WTC11 (cell line): ENCODE measurements around the gene FIZ1. TPM values are rescaled to one million over a fixed set of nuclear protein-coding genes. Genes with fewer than 3 reads are reported as not detected.

ENCODE experiments used
- ATAC-seq: fragments of 200-7000 bp; cut with Tn5 transposase; 2 replicates; pipeline ENCODE4 v1.10.0; 2021; ENCODE audit warnings: mild to moderate bottlenecking, moderate library complexity
- CTCF ChIA-PET: fragments of 300-600 bp; sonication (Branson Sonifier 250); formaldehyde crosslinking; loops from one replicate; lab custom pipeline; 2021; ENCODE audit warnings: antibody characterized with exemption; lab: Charles Lee
- POLR2A ChIA-PET: fragments of 350-600 bp; sonication (Branson Sonifier 250); formaldehyde crosslinking; loops from one replicate; lab custom pipeline; 2021; ENCODE audit warnings: antibody characterized with exemption; lab: Charles Lee
- DNase-seq: peaks from one replicate; pipeline ENCODE4 v3.0.0; 2021; ENCODE audit warnings: low spot score
- H3K27ac Mint-ChIP-seq: 2 replicates; pipeline ENCODE4 v1.8.0; 2021; ENCODE audit warnings: mixed read lengths
- H3K27me3 Mint-ChIP-seq: 2 replicates; pipeline ENCODE4 v1.8.0; 2021; ENCODE audit warnings: low read depth, mild to moderate bottlenecking, moderate library complexity, mixed read lengths
- H3K36me3 Mint-ChIP-seq: 2 replicates; pipeline ENCODE4 v1.8.0; 2021; ENCODE audit warnings: mixed read lengths
- H3K4me1 Mint-ChIP-seq: 2 replicates; pipeline ENCODE4 v1.8.0; 2022; ENCODE audit warnings: mixed read lengths
- H3K4me3 Mint-ChIP-seq: 2 replicates; pipeline ENCODE4 v1.8.0; 2021; ENCODE audit warnings: mild to moderate bottlenecking, moderate library complexity, mixed read lengths
- H3K9me3 Mint-ChIP-seq: 2 replicates; pipeline ENCODE4 v1.8.0; 2021; ENCODE audit warnings: mixed read lengths
- ARID4B ChIP-seq: sonication (generic); formaldehyde crosslinking; IDR thresholded peaks from 2 replicates; pipeline ENCODE4 v1.8.0; 2023; ENCODE audit warnings: missing genetic modification reagents, mild to moderate bottlenecking, borderline replicate concordance
- ESRRA ChIP-seq: sonication (generic); formaldehyde crosslinking; IDR thresholded peaks from 2 replicates; pipeline ENCODE4 v1.8.1; 2022; ENCODE audit warnings: mild to moderate bottlenecking, missing genetic modification reagents, borderline replicate concordance
- FOXP4 ChIP-seq: sonication (generic); formaldehyde crosslinking; IDR thresholded peaks from 2 replicates; pipeline ENCODE4 v1.8.0; 2022; ENCODE audit warnings: mild to moderate bottlenecking, missing genetic modification reagents
- GRHL2 ChIP-seq: fragments of 250-450 bp; sonication (Bioruptor Pico); IDR thresholded peaks from 2 replicates; pipeline ENCODE4 v1.8.0; 2022; ENCODE audit warnings: mild to moderate bottlenecking, moderate library complexity; ENCODE audit not compliant: insufficient replicate concordance, severe bottlenecking
- HMGXB4 ChIP-seq: sonication (generic); formaldehyde crosslinking; IDR thresholded peaks from 2 replicates; pipeline ENCODE4 v1.8.1; 2023; ENCODE audit warnings: mild to moderate bottlenecking, moderate library complexity, missing genetic modification reagents
- JAZF1 ChIP-seq: fragments of 250-450 bp; sonication (Bioruptor Pico); IDR thresholded peaks from 2 replicates; pipeline ENCODE4 v1.9.0; 2021; ENCODE audit warnings: moderate library complexity, mild to moderate bottlenecking, inconsistent platforms
- MLX ChIP-seq: sonication (generic); formaldehyde crosslinking; IDR thresholded peaks from 2 replicates; pipeline ENCODE4 v1.8.1; 2023; ENCODE audit warnings: mild to moderate bottlenecking, missing genetic modification reagents, moderate library complexity
- MXD4 ChIP-seq: fragments of 250-450 bp; sonication (Bioruptor Pico); IDR thresholded peaks from 2 replicates; pipeline ENCODE4 v1.8.0; 2021; ENCODE audit warnings: mild to moderate bottlenecking, moderate library complexity, borderline replicate concordance
- MYBL2 ChIP-seq: sonication (generic); formaldehyde crosslinking; IDR thresholded peaks from 2 replicates; pipeline ENCODE4 v1.8.1; 2023; ENCODE audit warnings: mild to moderate bottlenecking, moderate library complexity, missing genetic modification reagents
- PREB ChIP-seq: sonication (generic); formaldehyde crosslinking; IDR thresholded peaks from 2 replicates; pipeline ENCODE4 v1.8.1; 2022; ENCODE audit warnings: mild to moderate bottlenecking, missing genetic modification reagents, moderate library complexity, borderline replicate concordance
- SOX15 ChIP-seq: fragments of 250-450 bp; sonication (Bioruptor Pico); IDR thresholded peaks from 2 replicates; pipeline ENCODE4 v1.9.0; 2021; ENCODE audit warnings: mild to moderate bottlenecking
- TP53 ChIP-seq: sonication (generic); formaldehyde crosslinking; IDR thresholded peaks from 2 replicates; pipeline ENCODE4 v1.8.1; 2023; ENCODE audit warnings: mild to moderate bottlenecking, missing genetic modification reagents
- ZNF423 ChIP-seq: fragments of 250-450 bp; sonication (Bioruptor Pico); IDR thresholded peaks from 2 replicates; pipeline ENCODE4 v2.1.2; 2022; ENCODE audit warnings: mild to moderate bottlenecking, moderate library complexity
- ZNF532 ChIP-seq: fragments of 250-450 bp; sonication (Bioruptor Pico); IDR thresholded peaks from 2 replicates; pipeline ENCODE4 v1.9.0; 2021; ENCODE audit warnings: mild to moderate bottlenecking, borderline replicate concordance
- total RNA-seq: library from RNA; stranded (reverse); gene quantifications from 3 replicates; pipeline ENCODE4 v1.2.3, GENCODE V29; 2021

The FIZ1 gene
- total RNA-seq, 1 experiment from 2014 or later = 20.1 TPM

GRCh38 chr19:55644842-55645511 is 45.7 kb upstream of the FIZ1 start:
- no peaks in the 10 kb centered on the region for H3K9me3 Mint-ChIP-seq
- POLR2A ChIA-PET = no interaction called here

GRCh38 chr19:55644191-55644833 is 45.0 kb upstream of the FIZ1 start:
- H3K9me3 Mint-ChIP-seq = no peaks in the 10 kb centered on the region
- peak overlapping the region; percentile 74; the same call in 1 of the 2 replicates for H3K27ac Mint-ChIP-seq
- H3K4me3 Mint-ChIP-seq = peak overlapping the region; percentile 89
- H3K4me1 Mint-ChIP-seq = peaks cover 24% of the 10 kb centered on the region
- no peak for ATAC-seq
- CTCF ChIA-PET = interaction anchor here (1.4 to 2.6 kb wide), 2 partner anchors 10 to 12 kb away, joined by 3 to 11 read pairs; partner anchors contain the start of gene U2AF2
- H3K36me3 Mint-ChIP-seq = peaks cover 13% of the 10 kb centered on the region
- no peak for TF ChIP-seq ZNF532 (CRISPR knock-in tag)
- TF ChIP-seq PREB (CRISPR knock-in tag) = no peak
- TF ChIP-seq FOXP4 = no peak
- TF ChIP-seq ARID4B (CRISPR knock-in tag) = no peak
- TF ChIP-seq MYBL2 (CRISPR knock-in tag) = no peak
- no peak for TF ChIP-seq TP53
- TF ChIP-seq ZNF423 (CRISPR knock-in tag) = no peak
- TF ChIP-seq MXD4 (CRISPR knock-in tag) = no peak
- TF ChIP-seq HMGXB4 (CRISPR knock-in tag) = no peak
- no peak for TF ChIP-seq MLX
- no peak for TF ChIP-seq JAZF1 (CRISPR knock-in tag)
- POLR2A ChIA-PET = no interaction called here
- DNase-seq = no peak
- H3K27me3 Mint-ChIP-seq = peaks cover 9% of the 10 kb centered on the region

More at GRCh38 chr19:55644842-55645511, 45.7 kb upstream of the FIZ1 start:
- ATAC-seq (no peak), DNase-seq (no peak)
- CTCF ChIA-PET = interaction anchor here (1.4 kb wide), 1 partner anchor 10 kb away, joined by 3 read pairs; the partner anchor contains the start of gene U2AF2
- TF ChIP-seq SOX15 (no peak), GRHL2 (no peak), ESRRA (CRISPR knock-in tag) (0 out of 2 replicates have a peak, but pooled peaks have one; percentile 36)
- H3K4me1 Mint-ChIP-seq = peaks cover 24% of the 10 kb centered on the region
- peaks cover 13% of the 10 kb centered on the region for H3K36me3 Mint-ChIP-seq
- no peak overlapping the region for H3K27ac Mint-ChIP-seq
- peak overlapping the region; percentile 89 for H3K4me3 Mint-ChIP-seq
- peaks cover 4% of the 10 kb centered on the region for H3K27me3 Mint-ChIP-seq
